Measurements from ENCODE around the gene ST3GAL6. TPM values are rescaled to one million over a fixed set of nuclear protein-coding genes. Genes with fewer than 3 reads are reported as not detected.

The ST3GAL6 gene
- total RNA-seq, 6 experiments from 2014 or later = 17.8 to 69.6 (median 31.5) TPM

DNA sequence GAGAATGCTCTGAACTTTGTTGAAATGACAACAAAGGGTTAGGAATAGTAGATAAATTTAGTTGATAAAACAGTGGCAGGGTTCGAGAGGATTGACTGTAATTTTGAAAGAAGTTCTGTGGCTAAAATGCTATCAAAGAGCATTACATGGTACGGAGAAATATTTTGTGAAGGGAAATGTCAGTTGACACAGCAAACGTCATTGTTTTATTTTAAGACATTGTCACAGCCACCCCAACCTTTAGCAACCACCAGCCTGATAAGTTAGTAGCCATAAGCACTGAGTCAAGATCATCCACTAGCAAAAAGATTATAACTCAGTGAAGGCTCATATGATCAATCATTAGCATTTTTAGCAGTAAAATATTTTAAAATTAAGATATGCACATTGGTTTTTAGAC is 8.7 kb upstream of the ST3GAL6 start:
- no peak overlapping the region for H3K27ac ChIP-seq
- H3K27me3 ChIP-seq = no peaks in the 10 kb centered on the region
- H3K9me3 ChIP-seq = no peaks in the 10 kb centered on the region
- peaks cover 0 to 27% (median 11%) of the 10 kb centered on the region in 4 donors for H3K4me1 ChIP-seq
- 46% methylated on average over 3 of the region's 3 CpGs for WGBS (ENCODE audit: insufficient coverage, low coverage, low lambda C conversion rate, missing lambda C conversion rate)
- DNase-seq (no peak), ATAC-seq (no peak)
- intact Hi-C loops (cut with DNase I) = no loop called here
- no peak overlapping the region for H3K4me3 ChIP-seq
- no peak for TF ChIP-seq POLR2A (IDR thresholded peaks at IDR 0.05)
- TF ChIP-seq, protein P1, sequence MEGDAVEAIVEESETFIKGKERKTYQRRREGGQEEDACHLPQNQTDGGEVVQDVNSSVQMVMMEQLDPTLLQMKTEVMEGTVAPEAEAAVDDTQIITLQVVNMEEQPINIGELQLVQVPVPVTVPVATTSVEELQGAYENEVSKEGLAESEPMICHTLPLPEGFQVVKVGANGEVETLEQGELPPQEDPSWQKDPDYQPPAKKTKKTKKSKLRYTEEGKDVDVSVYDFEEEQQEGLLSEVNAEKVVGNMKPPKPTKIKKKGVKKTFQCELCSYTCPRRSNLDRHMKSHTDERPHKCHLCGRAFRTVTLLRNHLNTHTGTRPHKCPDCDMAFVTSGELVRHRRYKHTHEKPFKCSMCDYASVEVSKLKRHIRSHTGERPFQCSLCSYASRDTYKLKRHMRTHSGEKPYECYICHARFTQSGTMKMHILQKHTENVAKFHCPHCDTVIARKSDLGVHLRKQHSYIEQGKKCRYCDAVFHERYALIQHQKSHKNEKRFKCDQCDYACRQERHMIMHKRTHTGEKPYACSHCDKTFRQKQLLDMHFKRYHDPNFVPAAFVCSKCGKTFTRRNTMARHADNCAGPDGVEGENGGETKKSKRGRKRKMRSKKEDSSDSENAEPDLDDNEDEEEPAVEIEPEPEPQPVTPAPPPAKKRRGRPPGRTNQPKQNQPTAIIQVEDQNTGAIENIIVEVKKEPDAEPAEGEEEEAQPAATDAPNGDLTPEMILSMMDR (IDR thresholded peaks at IDR 0.05) = no peak
- H3K36me3 ChIP-seq = no peaks in the 10 kb centered on the region

DNA sequence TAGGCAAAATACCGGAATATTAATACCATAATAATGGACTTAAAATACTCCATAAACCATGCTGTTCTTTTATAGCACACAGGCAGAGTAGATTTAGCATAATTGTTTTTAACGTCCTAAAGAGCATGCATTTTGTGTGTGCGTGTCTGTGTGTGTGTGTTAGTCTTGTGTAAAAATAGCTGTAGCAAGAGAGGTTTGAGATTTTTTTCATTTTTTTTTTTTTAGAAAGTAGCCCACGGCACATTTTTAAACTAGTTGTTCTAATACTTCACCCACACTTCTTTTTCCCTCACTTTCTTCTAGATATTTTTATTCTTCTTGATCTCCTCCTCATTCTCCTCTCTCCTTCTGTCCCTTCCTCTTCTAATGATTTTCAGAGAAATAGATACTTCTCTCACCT is 7.5 kb upstream of the ST3GAL6 start:
- peaks cover 0 to 30% (median 11%) of the 10 kb centered on the region in 4 donors for H3K4me1 ChIP-seq

DNA sequence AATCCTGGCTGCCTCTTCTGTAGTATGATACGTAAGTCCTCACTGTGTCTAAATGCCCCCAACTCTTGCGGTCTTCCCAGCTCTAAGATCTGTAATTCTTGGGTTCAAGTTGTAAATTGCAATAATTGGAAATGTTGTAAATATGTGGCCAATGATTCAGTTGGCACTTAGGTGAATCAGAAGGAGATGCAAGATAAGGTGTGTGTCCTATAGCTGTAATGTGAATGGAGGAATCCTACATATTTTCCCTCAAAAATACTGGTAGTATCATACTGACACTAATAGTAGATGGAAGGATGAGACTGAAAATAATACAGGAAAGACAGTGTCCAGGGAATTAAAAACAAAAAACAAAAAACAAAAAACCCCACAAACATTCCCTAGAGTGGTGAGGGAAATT is 3.5 kb upstream of the ST3GAL6 start:
- H3K9me3 ChIP-seq = no peaks in the 10 kb centered on the region
- H3K27ac ChIP-seq = no peak overlapping the region
- ATAC-seq (no peak), DNase-seq (no peak)
- H3K36me3 ChIP-seq = no peaks in the 10 kb centered on the region
- WGBS (ENCODE audit: insufficient coverage, low coverage, low lambda C conversion rate, missing lambda C conversion rate) = 96% methylated on average over 2 of the region's 2 CpGs
- H3K4me3 ChIP-seq = no peak overlapping the region
- no peak for TF ChIP-seq POLR2A (IDR thresholded peaks at IDR 0.05)
- TF ChIP-seq, protein P1 (IDR thresholded peaks at IDR 0.05) = no peak
- intact Hi-C loops (cut with DNase I) = no loop called here
- peaks cover 0 to 51% (median 27%) of the 10 kb centered on the region in 4 donors for H3K4me1 ChIP-seq
- H3K27me3 ChIP-seq = no peaks in the 10 kb centered on the region

More for the DNA sequence above, 7.5 kb upstream of the ST3GAL6 start:
- Histone ChIP-seq H3K36me3 (no peaks in the 10 kb centered on the region), H3K4me3 (no peak overlapping the region), H3K27ac (no peak overlapping the region), H3K9me3 (no peaks in the 10 kb centered on the region), H3K27me3 (no peaks in the 10 kb centered on the region)
- 73% methylated on average over 4 of the region's 4 CpGs for WGBS (ENCODE audit: insufficient coverage, low coverage, low lambda C conversion rate, missing lambda C conversion rate)
- intact Hi-C loops (cut with DNase I) = no loop called here
- TF ChIP-seq POLR2A (IDR thresholded peaks at IDR 0.05) = no peak
- TF ChIP-seq, protein P1 (IDR thresholded peaks at IDR 0.05) = no peak
- DNase-seq (no peak), ATAC-seq (no peak)

DNA sequence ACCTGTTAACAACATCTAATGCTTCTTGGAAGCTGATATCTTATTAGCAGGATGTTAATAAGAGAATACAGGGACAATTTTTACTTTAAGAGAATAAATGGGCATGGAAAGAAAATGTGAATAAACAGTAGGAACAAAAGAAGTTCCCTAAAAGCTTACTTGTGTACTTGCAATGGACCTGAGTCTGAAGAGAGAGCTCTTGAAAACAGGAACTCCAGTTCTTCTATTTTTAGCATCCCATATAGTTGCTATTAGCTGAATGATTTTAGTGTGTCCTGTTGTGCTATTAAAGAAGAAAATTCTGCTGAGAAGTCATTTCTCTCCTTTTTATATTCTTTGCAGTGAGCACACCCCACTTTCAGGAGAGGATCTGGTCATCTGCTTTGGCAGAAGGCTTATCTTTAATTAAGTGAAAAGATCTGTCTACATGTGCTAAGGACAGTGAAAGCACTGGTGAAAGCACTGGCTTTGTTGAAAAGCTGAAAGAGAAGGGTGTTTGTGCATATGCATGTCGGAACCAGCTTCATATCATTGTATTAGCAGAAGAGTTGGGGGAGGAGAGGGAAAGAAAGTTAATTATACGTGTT is 1.4 kb upstream of the ST3GAL6 start:
- H3K4me1 ChIP-seq = peaks cover 0 to 52% (median 28%) of the 10 kb centered on the region in 4 donors
- no peak overlapping the region for H3K4me3 ChIP-seq
- intact Hi-C loops (cut with DNase I) = no loop called here
- DNase-seq = no peak
- WGBS (ENCODE audit: insufficient coverage, low coverage, low lambda C conversion rate, missing lambda C conversion rate) = 58% methylated on average over 2 of the region's 2 CpGs
- H3K27me3 ChIP-seq = no peaks in the 10 kb centered on the region
- no peaks in the 10 kb centered on the region for H3K9me3 ChIP-seq
- TF ChIP-seq, protein P1 (IDR thresholded peaks at IDR 0.05) = no peak
- no peak for TF ChIP-seq POLR2A (IDR thresholded peaks at IDR 0.05)
- ATAC-seq = peak in 3 of 4 donors; percentile 13 to 30 (median 16)
- H3K27ac ChIP-seq = peak overlapping the region in 1 of 3 donors; percentile 12
- no peaks in the 10 kb centered on the region for H3K36me3 ChIP-seq
